A673 (cell line): ENCODE results near the gene SLC25A25. TPM values are rescaled to one million over a fixed set of nuclear protein-coding genes. Genes with fewer than 3 reads are reported as not detected.

ENCODE experiments used
- BruUV-seq: library from RNA; stranded (reverse); fragments of 400-500 nt; replicated peaks from 2 replicates; lab custom pipeline; 2021; lab: Mats Ljungman, UMichigan
- CTCF ChIA-PET: fragments of 300-600 bp; sonication (Branson Sonifier 250); formaldehyde crosslinking; loops from one replicate; lab custom pipeline; 2022; ENCODE audit warnings: antibody characterized with exemption; lab: Charles Lee
- POLR2A ChIA-PET: fragments of 300-600 bp; sonication (Branson Sonifier 250); formaldehyde crosslinking; loops from one replicate; lab custom pipeline; 2022; ENCODE audit warnings: antibody characterized with exemption; ENCODE audit not compliant: low non-redundant PET; lab: Charles Lee
- DNase-seq: peaks from one replicate; pipeline ENCODE4 v3.0.0-alpha.2; 2015; ENCODE audit warnings: low spot score
- H3K27ac ChIP-seq: fragments of 200-600 bp; sonication (generic); 2 replicates; pipeline ENCODE4 v1.5.1; 2016; ENCODE audit warnings: mixed run types, low read depth, mild to moderate bottlenecking, mixed read lengths, antibody characterized with exemption, low read length; ENCODE audit not compliant: poor library complexity, severe bottlenecking
- H3K27me3 ChIP-seq: fragments of 200-600 bp; sonication (generic); replicated peaks from 2 replicates; pipeline ENCODE4 v1.6.1; 2017; ENCODE audit warnings: mixed run types, low read depth, mild to moderate bottlenecking, mixed read lengths, antibody characterized with exemption, low read length; ENCODE audit not compliant: insufficient read depth, poor library complexity
- H3K36me3 ChIP-seq: fragments of 200-600 bp; sonication (generic); 2 replicates; pipeline ENCODE4 v1.6.1; 2016; ENCODE audit warnings: mixed run types, mild to moderate bottlenecking, mixed read lengths, antibody characterized with exemption, low read length; ENCODE audit not compliant: insufficient read depth, poor library complexity, severe bottlenecking
- H3K4me1 ChIP-seq: fragments of 200-600 bp; sonication (generic); 2 replicates; pipeline ENCODE4 v1.6.1; 2017; ENCODE audit warnings: mixed run types, mild to moderate bottlenecking, mixed read lengths, antibody characterized with exemption, low read length; ENCODE audit not compliant: insufficient read depth, poor library complexity, severe bottlenecking
- H3K4me3 ChIP-seq: fragments of 200-600 bp; sonication (generic); 2 replicates; pipeline ENCODE4 v1.5.1; 2016; ENCODE audit warnings: low read depth, mixed run types, mild to moderate bottlenecking, mixed read lengths, low read length; ENCODE audit not compliant: poor library complexity, severe bottlenecking
- H3K9me3 ChIP-seq: fragments of 200-600 bp; sonication (generic); 2 replicates; pipeline ENCODE4 v1.6.1; 2016; ENCODE audit warnings: mixed run types, low read depth, mild to moderate bottlenecking, mixed read lengths, antibody characterized with exemption, low read length; ENCODE audit not compliant: poor library complexity, severe bottlenecking
- EZH2 ChIP-seq: fragments of 200-600 bp; sonication (generic); IDR thresholded peaks from 2 replicates; pipeline ENCODE4 v1.6.1; 2017; ENCODE audit warnings: borderline replicate concordance, low read depth, mild to moderate bottlenecking, mixed read lengths, antibody characterized with exemption, low read length; ENCODE audit not compliant: poor library complexity, severe bottlenecking
- intact Hi-C: fragments of 100-400 bp; cut with micrococcal nuclease; formaldehyde crosslinking; loops from one replicate; pipeline ENCODE4 v1.10.0; 2022; ENCODE audit not compliant: unreplicated experiment
- total RNA-seq: library from RNA; stranded (reverse); gene quantifications from 2 replicates; pipeline ENCODE4 v1.2.3, GENCODE V29; 2021
- TF ChIP-seq, protein P1 (sequence below): fragments of 300-800, 200-600 bp; sonication (generic); conservative IDR thresholded peaks from 2 replicates; pipeline ENCODE4 v1.5.1; 2017; ENCODE audit warnings: low read depth, mild to moderate bottlenecking, antibody characterized with exemption, low read length, moderate library complexity, mixed read lengths

The SLC25A25 gene
- total RNA-seq, 1 experiment from 2014 or later: 24.7 TPM

- Histone ChIP-seq H3K4me1 (no peaks in the 10 kb centered on the region), H3K36me3 (no peaks in the 10 kb centered on the region), H3K27ac (no peak overlapping the region), H3K4me3 (no peak overlapping the region), H3K9me3 (no peaks in the 10 kb centered on the region), H3K27me3 (no peaks in the 10 kb centered on the region)
- BruUV-seq: no TSS peak
- ChIA-PET CTCF (no interaction called here), POLR2A (interaction anchor here (0.6 kb wide), 1 partner anchor 43 kb away, joined by 6 read pairs; no protein-coding TSS in a partner anchor)
- TF ChIP-seq, protein P1, sequence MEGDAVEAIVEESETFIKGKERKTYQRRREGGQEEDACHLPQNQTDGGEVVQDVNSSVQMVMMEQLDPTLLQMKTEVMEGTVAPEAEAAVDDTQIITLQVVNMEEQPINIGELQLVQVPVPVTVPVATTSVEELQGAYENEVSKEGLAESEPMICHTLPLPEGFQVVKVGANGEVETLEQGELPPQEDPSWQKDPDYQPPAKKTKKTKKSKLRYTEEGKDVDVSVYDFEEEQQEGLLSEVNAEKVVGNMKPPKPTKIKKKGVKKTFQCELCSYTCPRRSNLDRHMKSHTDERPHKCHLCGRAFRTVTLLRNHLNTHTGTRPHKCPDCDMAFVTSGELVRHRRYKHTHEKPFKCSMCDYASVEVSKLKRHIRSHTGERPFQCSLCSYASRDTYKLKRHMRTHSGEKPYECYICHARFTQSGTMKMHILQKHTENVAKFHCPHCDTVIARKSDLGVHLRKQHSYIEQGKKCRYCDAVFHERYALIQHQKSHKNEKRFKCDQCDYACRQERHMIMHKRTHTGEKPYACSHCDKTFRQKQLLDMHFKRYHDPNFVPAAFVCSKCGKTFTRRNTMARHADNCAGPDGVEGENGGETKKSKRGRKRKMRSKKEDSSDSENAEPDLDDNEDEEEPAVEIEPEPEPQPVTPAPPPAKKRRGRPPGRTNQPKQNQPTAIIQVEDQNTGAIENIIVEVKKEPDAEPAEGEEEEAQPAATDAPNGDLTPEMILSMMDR: no peak
- no peak for TF ChIP-seq EZH2
- intact Hi-C loops: no loop called here
- no peak for DNase-seq
Observed at GRCh38 chr9:128151309-128152132, 83.5 kb downstream of the SLC25A25 start.

DNA sequence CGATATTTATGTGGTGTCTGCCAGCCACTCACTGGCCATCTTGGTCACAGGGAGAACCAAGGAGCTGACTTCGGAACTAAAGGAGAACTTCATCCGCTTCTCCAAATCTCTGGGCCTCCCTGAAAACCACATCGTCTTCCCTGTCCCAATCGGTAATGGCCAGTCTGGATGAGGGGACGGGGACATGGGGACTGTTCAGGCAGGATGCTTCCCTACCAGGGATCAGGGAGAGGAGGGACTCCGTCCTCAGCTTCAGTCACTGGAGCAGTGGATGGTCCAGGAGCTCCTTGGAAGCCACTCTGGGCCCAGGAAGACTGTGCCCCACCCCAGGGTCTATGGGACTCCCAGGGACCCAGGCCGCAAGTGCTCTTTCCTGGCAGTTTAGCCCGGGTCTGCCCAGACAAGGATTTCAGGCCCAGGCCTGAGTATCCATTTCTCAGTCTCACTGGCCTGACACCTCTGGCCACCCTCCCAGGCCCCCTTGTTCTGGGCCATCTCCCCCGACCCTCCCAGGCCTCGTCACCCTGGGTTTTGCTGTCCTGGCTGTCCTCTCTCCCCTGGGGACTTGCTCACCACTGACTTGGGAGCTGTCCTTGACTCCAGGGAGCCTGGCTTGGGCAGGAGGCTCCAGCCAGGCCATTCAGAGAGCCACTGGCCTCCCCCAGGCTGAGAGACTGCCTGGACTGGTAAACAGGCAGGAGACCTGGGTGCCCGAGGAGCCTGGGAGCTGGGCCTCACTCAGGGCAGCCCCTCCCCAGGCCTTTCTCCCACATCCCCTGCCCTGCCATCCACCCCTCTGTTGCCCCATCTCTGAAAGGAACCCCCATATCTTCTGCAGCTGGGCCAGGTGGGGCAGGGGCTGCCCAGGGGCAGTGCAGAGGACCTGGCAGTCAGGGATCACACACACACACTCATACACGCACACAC, 84.4 kb downstream of the SLC25A25 start:
- BruUV-seq: no TSS peak
- H3K27me3 ChIP-seq: no peaks in the 10 kb centered on the region
- DNase-seq: no peak
- intact Hi-C loops: no loop called here
- no peak for TF ChIP-seq EZH2
- TF ChIP-seq, protein P1: no peak
- no peaks in the 10 kb centered on the region for H3K36me3 ChIP-seq
- H3K9me3 ChIP-seq: no peaks in the 10 kb centered on the region
- CTCF ChIA-PET: no interaction called here
- no peak overlapping the region for H3K4me3 ChIP-seq
- no peaks in the 10 kb centered on the region for H3K4me1 ChIP-seq
- POLR2A ChIA-PET: no interaction called here
- no peak overlapping the region for H3K27ac ChIP-seq

GRCh38 chr9:128153060-128153946, 85.3 kb downstream of the SLC25A25 start:
- no peak overlapping the region for H3K27ac ChIP-seq
- ChIA-PET POLR2A (no interaction called here), CTCF (no interaction called here)

More at GRCh38 chr9:128153060-128153946, 85.3 kb downstream of the SLC25A25 start:
- H3K27me3 ChIP-seq: no peaks in the 10 kb centered on the region
- TF ChIP-seq EZH2: no peak
- TF ChIP-seq, protein P1: no peak
- no peak overlapping the region for H3K4me3 ChIP-seq
- DNase-seq: no peak
- no peaks in the 10 kb centered on the region for H3K4me1 ChIP-seq
- intact Hi-C loops: no loop called here
- no peaks in the 10 kb centered on the region for H3K9me3 ChIP-seq
- no peaks in the 10 kb centered on the region for H3K36me3 ChIP-seq
- BruUV-seq: no TSS peak
